Measurements from ENCODE around the gene NEDD4L. TPM values are rescaled to one million over a fixed set of nuclear protein-coding genes. Genes with fewer than 3 reads are reported as not detected.

NEDD4L gene
- total and polyA plus RNA-seq, 2 experiments from 2014 or later, result 36.2 to 72.3 TPM

- TF ChIP-seq ZNF462 (CRISPR knock-in tag; IDR thresholded peaks at IDR 0.05) (no peak), ZNF331 (CRISPR knock-in tag; IDR thresholded peaks at IDR 0.05; ENCODE audit: low read depth) (no peak), ETS1 (IDR thresholded peaks at IDR 0.05) (no peak), REST (IDR thresholded peaks at IDR 0.05; ENCODE audit: unreplicated experiment) (no peak), STAT1 (IDR thresholded peaks at IDR 0.05; ENCODE audit: unreplicated experiment) (no peak), JUNB (IDR thresholded peaks at IDR 0.05; ENCODE audit: unreplicated experiment) (no peak)
These were observed 177.2 kb downstream of the NEDD4L start (continued) for GRCh38 chr18:58221060-58221725.
